HepG2 (cell line): Measurements from ENCODE around the gene MTRR.

Source experiments
- BCLAF1 ChIP-seq: fragments of 450-650 bp; IDR thresholded peaks from 2 replicates; pipeline ENCODE4 v1.6.1; 2017; ENCODE audit warnings: mild to moderate bottlenecking
- CSRNP1 ChIP-seq: sonication (generic); formaldehyde crosslinking; IDR thresholded peaks from 2 replicates; pipeline ENCODE4 v1.8.1; 2023; ENCODE audit warnings: mild to moderate bottlenecking, missing genetic modification reagents
- CTCF ChIP-seq: sonication (generic); formaldehyde crosslinking; IDR thresholded peaks from 2 replicates; pipeline ENCODE4 v1.5.0; 2020; ENCODE audit warnings: mild to moderate bottlenecking, missing genetic modification reagents, moderate library complexity
- ERF ChIP-seq: IDR thresholded peaks from 2 replicates; pipeline ENCODE4 v1.6.1; 2018; ENCODE audit warnings: missing biosample characterization, missing genetic modification reagents
- EZH2 ChIP-seq: conservative IDR thresholded peaks from 2 replicates; pipeline ENCODE4 v1.6.1; 2012; ENCODE audit warnings: mild to moderate bottlenecking, low read depth, low read length, moderate library complexity
- HNRNPL ChIP-seq: fragments of 200-400 bp; formaldehyde crosslinking; IDR thresholded peaks from 2 replicates; pipeline ENCODE4 v1.6.1; 2017; ENCODE audit warnings: mild to moderate bottlenecking, low read depth, low read length
- KDM5A ChIP-seq: fragments of 200-600 bp; sonication (generic); IDR thresholded peaks from 2 replicates; pipeline ENCODE4 v1.7.0; 2018; ENCODE audit warnings: antibody characterized with exemption, mild to moderate bottlenecking, low read length, borderline replicate concordance
- MAX ChIP-seq: IDR thresholded peaks from 2 replicates; pipeline ENCODE4 v1.6.1; 2012; ENCODE audit warnings: inconsistent platforms
- NR2F6 ChIP-seq, 2 experiments: IDR thresholded peaks; 2 replicates each; pipeline ENCODE4 v1.6.1; 2016; ENCODE audit warnings: antibody characterized with exemption in 1 of 2, mild to moderate bottlenecking in 1 of 2
- SAFB2 ChIP-seq: sonication (generic); formaldehyde crosslinking; IDR thresholded peaks from 2 replicates; pipeline ENCODE4 v1.5.1; 2020; ENCODE audit warnings: missing genetic modification reagents, low read depth, mild to moderate bottlenecking, borderline replicate concordance
- SRF ChIP-seq: IDR thresholded peaks from 2 replicates; pipeline ENCODE4 v1.6.1; 2011; ENCODE audit warnings: mild to moderate bottlenecking, low read depth, low read length, moderate library complexity
- TIGD3 ChIP-seq: sonication (generic); formaldehyde crosslinking; IDR thresholded peaks from 2 replicates; pipeline ENCODE4 v1.5.1; 2020; ENCODE audit warnings: mild to moderate bottlenecking, missing genetic modification reagents, borderline replicate concordance
- TRIM24 ChIP-seq: sonication (generic); formaldehyde crosslinking; IDR thresholded peaks from 2 replicates; pipeline ENCODE4 v1.8.0; 2022; ENCODE audit warnings: mild to moderate bottlenecking, missing genetic modification reagents
- ZNF660 ChIP-seq: sonication (generic); formaldehyde crosslinking; IDR thresholded peaks from 2 replicates; pipeline ENCODE4 v1.5.1; 2020; ENCODE audit warnings: mild to moderate bottlenecking, low read depth, missing genetic modification reagents, borderline replicate concordance

GRCh38 chr5:7872517-7873130 lies 3.7 kb downstream of the MTRR start:
- TF ChIP-seq HNRNPL (no peak), TIGD3 (CRISPR knock-in tag) (no peak), SAFB2 (CRISPR knock-in tag) (no peak), KDM5A (no peak), BCLAF1 (no peak), MAX (no peak), ZNF660 (CRISPR knock-in tag) (no peak), ERF (CRISPR knock-in tag) (no peak), EZH2 (no peak), SRF (no peak), CSRNP1 (CRISPR knock-in tag) (no peak), CTCF (CRISPR knock-in tag) (no peak), TRIM24 (CRISPR knock-in tag) (no peak), NR2F6 (IDR thresholded peaks at IDR 0.05) (no peak), NR2F6 (CRISPR knock-in tag; IDR thresholded peaks at IDR 0.05) (no peak)
